IMR-90 (cell line): ENCODE data around the gene CEP290. TPM values are rescaled to one million over a fixed set of nuclear protein-coding genes. Genes with fewer than 3 reads are reported as not detected.
A peak's percentile ranks its signal among the peaks of the same experiment; 100 is the strongest.

Experiments used
- ATAC-seq: fragments of 200-7000 bp; cut with Tn5 transposase; 2 replicates; pipeline ENCODE4 v1.9.1; 2020; ENCODE audit warnings: low read depth, mild to moderate bottlenecking, moderate library complexity
- BruUV-seq: library from RNA; stranded (reverse); fragments of 400-500 nt; replicated peaks from 2 replicates; lab custom pipeline; 2021; lab: Mats Ljungman, UMichigan
- CTCF ChIA-PET: fragments of 300-600 bp; formaldehyde crosslinking; extraction: SDS; loops from one replicate; lab custom pipeline; 2021; ENCODE audit warnings: antibody characterized with exemption; lab: Yijun Ruan, JAX
- POLR2A ChIA-PET: fragments of 300-600 bp; sonication (Branson Sonifier 250); formaldehyde crosslinking; loops from one replicate; lab custom pipeline; 2022; ENCODE audit warnings: antibody characterized with exemption; ENCODE audit not compliant: unreplicated experiment; lab: Charles Lee
- DNase-seq: peaks from one replicate; pipeline ENCODE4 v3.0.0; 2013
- H2AFZ ChIP-seq: replicated peaks from 2 replicates; pipeline ENCODE3; 2013; ENCODE audit warnings: low read length, mild to moderate bottlenecking; ENCODE audit not compliant: poor library complexity
- H2AK5ac ChIP-seq: 2 replicates; pipeline ENCODE4 v1.6.1; 2013; ENCODE audit warnings: low read depth, low read length, inconsistent platforms
- H2AK9ac ChIP-seq: replicated peaks from 2 replicates; pipeline ENCODE3; 2013; ENCODE audit warnings: mild to moderate bottlenecking, low read depth, low read length, moderate library complexity; ENCODE audit not compliant: poor library complexity
- H2BK120ac ChIP-seq: 2 replicates; pipeline ENCODE4 v1.6.1; 2013; ENCODE audit warnings: low read depth, low read length, inconsistent platforms
- H2BK15ac ChIP-seq: 3 replicates; pipeline ENCODE4 v1.6.1; 2013; ENCODE audit warnings: low read depth, low read length, inconsistent platforms
- H2BK20ac ChIP-seq: 2 replicates; pipeline ENCODE4 v1.6.1; 2013; ENCODE audit warnings: low read depth, mild to moderate bottlenecking, inconsistent platforms, low read length, moderate library complexity
- H2BK5ac ChIP-seq: 2 replicates; pipeline ENCODE4 v1.6.1; 2013; ENCODE audit warnings: mild to moderate bottlenecking, low read depth, low read length, inconsistent platforms; ENCODE audit not compliant: poor library complexity, severe bottlenecking
- H3K14ac ChIP-seq: replicated peaks from 2 replicates; pipeline ENCODE4 v1.6.1; 2013; ENCODE audit warnings: low read depth, low read length, inconsistent platforms
- H3K18ac ChIP-seq: 2 replicates; pipeline ENCODE4 v1.6.1; 2013; ENCODE audit warnings: low read depth, low read length, control low read depth
- H3K23ac ChIP-seq: 2 replicates; pipeline ENCODE4 v1.6.1; 2013; ENCODE audit warnings: low read depth, low read length, inconsistent platforms
- H3K27ac ChIP-seq: 2 replicates; pipeline ENCODE4 v1.5.1; 2013; ENCODE audit warnings: mild to moderate bottlenecking, control low read depth, low read length; ENCODE audit not compliant: insufficient read depth
- H3K27me3 ChIP-seq: 2 replicates; pipeline ENCODE4 v1.6.1; 2013; ENCODE audit warnings: low read length; ENCODE audit not compliant: control insufficient read depth, insufficient read depth
- H3K36me3 ChIP-seq: 2 replicates; pipeline ENCODE4 v1.6.1; 2013; ENCODE audit warnings: low read length, mixed read lengths; ENCODE audit not compliant: control insufficient read depth, insufficient read depth
- H3K4ac ChIP-seq: 2 replicates; pipeline ENCODE4 v1.6.1; 2013; ENCODE audit warnings: low read depth, low read length, inconsistent platforms
- H3K4me1 ChIP-seq: 2 replicates; pipeline ENCODE4 v1.6.1; 2013; ENCODE audit warnings: low read length, mixed read lengths; ENCODE audit not compliant: control insufficient read depth, insufficient read depth
- H3K4me2 ChIP-seq: 2 replicates; pipeline ENCODE4 v1.6.1; 2013; ENCODE audit warnings: low read depth, mild to moderate bottlenecking, control low read depth, low read length, moderate library complexity
- H3K4me3 ChIP-seq: 2 replicates; pipeline ENCODE4 v1.5.1; 2013; ENCODE audit warnings: low read depth, mild to moderate bottlenecking, control low read depth, low read length, moderate library complexity; ENCODE audit not compliant: insufficient read depth
- H3K56ac ChIP-seq: 2 replicates; pipeline ENCODE4 v1.6.1; 2013; ENCODE audit warnings: low read length, inconsistent platforms; ENCODE audit not compliant: insufficient read depth; ENCODE audit errors: extremely low read depth
- H3K79me1 ChIP-seq, 2 experiments: 2 replicates each; pipeline ENCODE4 v1.6.1; 2013; ENCODE audit warnings: low read length in 2 of 2, inconsistent platforms in 1 of 2, low read depth in 1 of 2
- H3K9ac ChIP-seq: 2 replicates; pipeline ENCODE4 v1.6.1; 2013; ENCODE audit warnings: low read depth, low read length, control low read depth
- H3K9me1 ChIP-seq: 2 replicates; pipeline ENCODE4 v1.6.1; 2013; ENCODE audit warnings: low read length, inconsistent platforms; ENCODE audit not compliant: insufficient read depth
- H3K9me3 ChIP-seq: 2 replicates; pipeline ENCODE4 v1.6.1; 2013; ENCODE audit warnings: low read length; ENCODE audit not compliant: control insufficient read depth, insufficient read depth
- H4K20me1 ChIP-seq: 2 replicates; pipeline ENCODE4 v1.6.1; 2013; ENCODE audit warnings: low read length, inconsistent platforms; ENCODE audit not compliant: insufficient read depth
- H4K5ac ChIP-seq: 2 replicates; pipeline ENCODE4 v1.6.1; 2013; ENCODE audit warnings: mild to moderate bottlenecking, low read depth, low read length, control low read depth
- H4K8ac ChIP-seq, 2 experiments: 2 replicates each; pipeline ENCODE4 v1.6.1; 2013; ENCODE audit warnings: low read depth in 2 of 2, low read length in 2 of 2, control low read depth in 1 of 2, inconsistent platforms in 1 of 2
- H4K91ac ChIP-seq: 2 replicates; pipeline ENCODE4 v1.6.1; 2013; ENCODE audit warnings: low read depth, low read length, inconsistent platforms; ENCODE audit not compliant: insufficient read depth
- CEBPB ChIP-seq: IDR thresholded peaks from 2 replicates; pipeline ENCODE4 v1.6.1; 2012; ENCODE audit warnings: low read depth, low read length, improper control_type of control experiment
- CHD1 ChIP-seq: IDR thresholded peaks from 2 replicates; pipeline ENCODE4 v1.6.1; 2012; ENCODE audit warnings: low read depth, low read length, improper control_type of control experiment
- ELK1 ChIP-seq: fragments of 150-350 bp; IDR thresholded peaks from 2 replicates; pipeline ENCODE4 v1.6.1; 2016; ENCODE audit warnings: low read depth, mild to moderate bottlenecking, low read length, moderate library complexity, borderline replicate concordance
- MAFK ChIP-seq: IDR thresholded peaks from 2 replicates; pipeline ENCODE4 v1.6.1; 2012; ENCODE audit warnings: low read depth, low read length, improper control_type of control experiment
- MAZ ChIP-seq: IDR thresholded peaks from 2 replicates; pipeline ENCODE4 v1.6.1; 2012; ENCODE audit warnings: low read depth, mild to moderate bottlenecking, low read length, improper control_type of control experiment, moderate library complexity, borderline replicate concordance
- MXI1 ChIP-seq: IDR thresholded peaks from 2 replicates; pipeline ENCODE4 v1.6.1; 2012; ENCODE audit warnings: low read depth, mild to moderate bottlenecking, low read length, moderate library complexity, borderline replicate concordance
- RCOR1 ChIP-seq: IDR thresholded peaks from 2 replicates; pipeline ENCODE4 v1.6.1; 2012; ENCODE audit warnings: mild to moderate bottlenecking, low read length, improper control_type of control experiment; ENCODE audit not compliant: insufficient replicate concordance
- RFX5 ChIP-seq: IDR thresholded peaks from 2 replicates; pipeline ENCODE4 v1.8.0; 2012; ENCODE audit warnings: low read depth, mild to moderate bottlenecking, low read length, moderate library complexity
- SMC3 ChIP-seq: fragments of 150-350 bp; IDR thresholded peaks from 2 replicates; pipeline ENCODE4 v1.6.1; 2016; ENCODE audit warnings: low read depth, mild to moderate bottlenecking, antibody characterized with exemption, low read length, moderate library complexity
- WGBS, 2 experiments: methylation state at CpG; one replicate each; pipeline versions ENCODE4 v1.1.5 to v1.1.7; 2013; ENCODE audit warnings: missing lambda C conversion rate in 2 of 2; ENCODE audit not compliant: insufficient read length in 1 of 2; ENCODE audit errors: extremely low coverage in 2 of 2; 5-methylcytosine and 5-hydroxymethylcytosine counted together
- dilution Hi-C: fragments of 300-500 bp; cut with HindIII; formaldehyde crosslinking; loops from one replicate; pipeline ENCODE4 v1.14.3; 2018; ENCODE audit warnings: low sequenced_read_pairs; ENCODE audit not compliant: unreplicated experiment
- in situ Hi-C: fragments of 300-500 bp; cut with MboI; formaldehyde crosslinking; loops from 3 replicates; pipeline ENCODE4 v1.14.3; 2019; ENCODE audit warnings: low sequenced_read_pairs, inconsistent platforms, mixed read lengths
- intact Hi-C: fragments of 100-400 bp; cut with micrococcal nuclease; formaldehyde crosslinking; loops from 2 replicates; pipeline ENCODE4 v1.10.0; 2022
- polyA plus RNA-seq, 3 experiments: library from polyadenylated mRNA; depleted of rRNA; stranded (reverse); fragments of >200 nt; gene quantifications; 2 replicates each; pipeline ENCODE4 v1.2.3, GENCODE V29; 2012; ENCODE audit warnings: low replicate concordance in 1 of 3
- total RNA-seq: library from RNA; depleted of rRNA; stranded (reverse); fragments of >200 nt; gene quantifications from 2 replicates; pipeline ENCODE4 v1.2.3, GENCODE V29; 2012

Gene CEP290
- total and polyA plus RNA-seq, 2 of the 4 experiments (the other 2 are of a cell fraction) = 4.3 to 7.9 TPM

DNA sequence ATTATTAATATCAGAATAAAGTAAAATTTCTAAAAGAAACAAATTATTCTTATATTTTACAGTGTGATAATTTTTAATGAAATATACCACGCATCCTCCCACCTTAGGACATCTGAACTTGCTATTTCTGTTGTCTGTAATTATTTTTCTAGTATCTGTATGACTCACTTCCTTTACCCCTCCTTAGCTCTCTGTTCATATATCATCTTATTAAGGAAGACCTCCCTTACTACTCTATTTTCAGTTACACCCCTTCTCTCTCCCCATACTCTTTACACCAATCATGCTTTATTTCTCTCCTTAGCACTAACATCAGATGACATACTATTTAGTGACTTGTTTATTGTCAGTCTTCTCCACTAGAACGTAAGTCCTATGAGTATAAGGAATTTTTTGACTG, 78.5 kb downstream of the CEP290 start:
- WGBS, 2 experiments = no CpG with 5 or more reads among the region's 2 CpGs
- no peak overlapping the region for H3K56ac ChIP-seq
- no peak overlapping the region for H2AK9ac ChIP-seq
- H3K14ac ChIP-seq = no peak overlapping the region
- no peaks in the 10 kb centered on the region for H3K79me1 ChIP-seq
- POLR2A ChIA-PET = no interaction called here
- intact Hi-C loops = no loop called here
- H3K27me3 ChIP-seq = no peaks in the 10 kb centered on the region
- no peak overlapping the region for H4K8ac ChIP-seq
- H4K20me1 ChIP-seq = no peaks in the 10 kb centered on the region
- H2AK5ac ChIP-seq = no peak overlapping the region
- H3K4me2 ChIP-seq = peak overlapping the region; percentile 56; the same call in 1 of the 2 replicates
- H3K18ac ChIP-seq = no peak overlapping the region
- TF ChIP-seq MXI1 (no peak), RFX5 (no peak), MAZ (no peak), CEBPB (no peak), SMC3 (no peak), MAFK (no peak), ELK1 (no peak), RCOR1 (no peak), CHD1 (no peak)
- no TSS peak for BruUV-seq
- dilution Hi-C loops = no loop called here
- no peaks in the 10 kb centered on the region; the same call in 1 of the 2 replicates for H3K9me1 ChIP-seq
- no peak overlapping the region for H3K9ac ChIP-seq
- no peaks in the 10 kb centered on the region for H3K9me3 ChIP-seq
- no peaks in the 10 kb centered on the region for H3K4me1 ChIP-seq
- H3K27ac ChIP-seq = no peak overlapping the region
- in situ Hi-C loops = no loop called here
- CTCF ChIA-PET = no interaction called here
- H4K5ac ChIP-seq = no peak overlapping the region
- H2AFZ ChIP-seq = no peak overlapping the region
- H4K91ac ChIP-seq = no peak overlapping the region
- no peak overlapping the region for H2BK120ac ChIP-seq
- peaks cover 8% of the 10 kb centered on the region; the same call in 1 of the 2 replicates for H3K36me3 ChIP-seq
- peak; percentile 67 for ATAC-seq
- H2BK15ac ChIP-seq = no peak overlapping the region
- H3K4ac ChIP-seq = no peak overlapping the region
- peak overlapping the region; percentile 29 for H2BK5ac ChIP-seq
- H3K23ac ChIP-seq = no peak overlapping the region
- no peak overlapping the region for H3K4me3 ChIP-seq
- no peak overlapping the region for H2BK20ac ChIP-seq
- peak; percentile 18 for DNase-seq
